Chondrocyte (in vitro differentiated cells): Measurements from ENCODE around the gene GRID2IP. TPM values are rescaled to one million over a fixed set of nuclear protein-coding genes. Genes with fewer than 3 reads are reported as not detected.
A peak's percentile ranks its signal among the peaks of the same experiment; 100 is the strongest.

ENCODE experiments used
- DNase-seq: peaks from one replicate; pipeline ENCODE4 v3.0.0; 2021; ENCODE audit warnings: mixed read lengths, low spot score
- H3K27ac Mint-ChIP-seq: one replicate; pipeline ENCODE4 v1.8.0; 2021; ENCODE audit warnings: mild to moderate bottlenecking, moderate library complexity, mixed read lengths; ENCODE audit not compliant: unreplicated experiment
- H3K27me3 Mint-ChIP-seq: 2 replicates; pipeline ENCODE4 v1.8.0; 2021; ENCODE audit warnings: low read depth, mixed read lengths
- H3K36me3 Mint-ChIP-seq: 2 replicates; pipeline ENCODE4 v1.8.0; 2021; ENCODE audit warnings: low read depth, mixed read lengths
- H3K4me1 Mint-ChIP-seq: 2 replicates; pipeline ENCODE4 v1.8.0; 2021; ENCODE audit warnings: low read depth, mild to moderate bottlenecking, mixed read lengths
- H3K4me3 Mint-ChIP-seq: one replicate; pipeline ENCODE4 v1.8.0; 2021; ENCODE audit warnings: mild to moderate bottlenecking, moderate library complexity, mixed read lengths; ENCODE audit not compliant: unreplicated experiment
- H3K9me3 Mint-ChIP-seq: 2 replicates; pipeline ENCODE4 v1.8.0; 2021; ENCODE audit warnings: low read depth, mixed read lengths
- total RNA-seq: library from RNA; stranded (reverse); gene quantifications from 3 replicates; pipeline ENCODE4 v1.2.1, GENCODE V29; 2021
- TF ChIP-seq, protein P1 (sequence below): fragments of 200-600 bp; sonication (generic); IDR thresholded peaks from 2 replicates; pipeline ENCODE4 v1.5.0; 2021; ENCODE audit warnings: antibody characterized with exemption, mild to moderate bottlenecking, moderate library complexity

Gene GRID2IP
- total RNA-seq, 1 donor from 2014 or later = 0.20 TPM

DNA sequence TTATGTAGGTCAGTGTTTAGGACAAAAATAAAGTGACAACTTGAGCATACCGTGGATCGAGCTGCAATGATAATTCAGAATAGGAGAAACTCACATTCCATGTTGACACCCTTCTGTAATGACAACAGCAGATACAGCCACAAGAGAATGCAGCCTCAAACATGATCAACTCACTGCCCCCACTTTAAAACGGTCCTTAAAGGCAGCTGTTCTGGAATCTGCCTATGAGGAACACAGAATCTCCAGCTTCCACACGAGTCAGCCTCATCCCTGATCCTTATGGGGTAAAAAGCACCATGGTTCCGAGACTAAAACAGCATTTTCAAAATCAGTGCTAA, 71.0 kb downstream of the GRID2IP start:
- DNase-seq = no peak
- TF ChIP-seq, protein P1, sequence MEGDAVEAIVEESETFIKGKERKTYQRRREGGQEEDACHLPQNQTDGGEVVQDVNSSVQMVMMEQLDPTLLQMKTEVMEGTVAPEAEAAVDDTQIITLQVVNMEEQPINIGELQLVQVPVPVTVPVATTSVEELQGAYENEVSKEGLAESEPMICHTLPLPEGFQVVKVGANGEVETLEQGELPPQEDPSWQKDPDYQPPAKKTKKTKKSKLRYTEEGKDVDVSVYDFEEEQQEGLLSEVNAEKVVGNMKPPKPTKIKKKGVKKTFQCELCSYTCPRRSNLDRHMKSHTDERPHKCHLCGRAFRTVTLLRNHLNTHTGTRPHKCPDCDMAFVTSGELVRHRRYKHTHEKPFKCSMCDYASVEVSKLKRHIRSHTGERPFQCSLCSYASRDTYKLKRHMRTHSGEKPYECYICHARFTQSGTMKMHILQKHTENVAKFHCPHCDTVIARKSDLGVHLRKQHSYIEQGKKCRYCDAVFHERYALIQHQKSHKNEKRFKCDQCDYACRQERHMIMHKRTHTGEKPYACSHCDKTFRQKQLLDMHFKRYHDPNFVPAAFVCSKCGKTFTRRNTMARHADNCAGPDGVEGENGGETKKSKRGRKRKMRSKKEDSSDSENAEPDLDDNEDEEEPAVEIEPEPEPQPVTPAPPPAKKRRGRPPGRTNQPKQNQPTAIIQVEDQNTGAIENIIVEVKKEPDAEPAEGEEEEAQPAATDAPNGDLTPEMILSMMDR = no peak
- peaks cover 4% of the 10 kb centered on the region for H3K9me3 Mint-ChIP-seq
- no peaks in the 10 kb centered on the region for H3K27me3 Mint-ChIP-seq
- H3K36me3 Mint-ChIP-seq = peaks cover 23% of the 10 kb centered on the region
- peak overlapping the region; percentile 96 for H3K4me3 Mint-ChIP-seq
- H3K27ac Mint-ChIP-seq = peak overlapping the region; percentile 89
- H3K4me1 Mint-ChIP-seq = peaks cover 80% of the 10 kb centered on the region

DNA sequence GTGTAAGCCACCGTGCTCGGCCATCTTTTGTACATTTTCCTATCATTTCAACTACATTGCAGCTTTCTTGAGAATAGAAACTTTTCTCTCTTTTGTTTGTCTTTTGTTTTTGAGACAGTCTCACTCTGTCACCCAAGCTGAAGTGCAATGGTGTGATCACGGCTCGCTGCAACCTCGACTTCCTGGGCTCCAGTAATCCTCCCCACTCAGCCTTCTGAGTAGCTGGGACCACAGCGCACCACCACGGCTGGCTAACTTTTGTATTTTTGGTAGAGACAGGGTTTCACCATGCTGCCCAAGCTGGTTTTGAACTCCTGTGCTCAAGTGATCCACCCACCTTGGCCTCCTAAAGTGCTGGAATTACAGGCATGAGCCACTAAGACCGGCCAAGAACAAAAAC, 72.2 kb downstream of the GRID2IP start:
- H3K36me3 Mint-ChIP-seq = peaks cover 23% of the 10 kb centered on the region
- H3K9me3 Mint-ChIP-seq = no peaks in the 10 kb centered on the region
- no peak overlapping the region for H3K4me3 Mint-ChIP-seq
- peak; percentile 32 for DNase-seq
- TF ChIP-seq, protein P1 = no peak
- H3K27ac Mint-ChIP-seq = peak overlapping the region; percentile 27
- peaks cover 85% of the 10 kb centered on the region for H3K4me1 Mint-ChIP-seq
- no peaks in the 10 kb centered on the region for H3K27me3 Mint-ChIP-seq

DNA sequence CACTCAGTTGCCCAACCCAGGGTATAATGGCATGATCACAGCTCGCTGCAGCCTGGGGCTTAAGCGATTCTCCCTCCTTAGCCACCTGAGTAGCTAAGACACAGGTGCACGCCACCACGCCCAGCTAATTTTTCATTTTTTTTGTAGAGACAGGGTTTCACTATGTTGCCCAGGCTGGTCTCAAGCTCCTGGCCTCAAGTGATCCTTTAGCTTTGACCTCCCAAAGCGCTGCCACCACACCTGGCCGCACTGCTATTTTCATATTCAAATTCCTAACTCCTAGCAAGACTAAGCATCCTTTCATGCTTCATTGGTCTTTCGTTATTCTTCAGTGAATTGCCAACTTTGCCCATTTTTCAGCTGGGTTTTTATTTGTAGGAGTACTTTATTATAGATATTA, 73.1 kb downstream of the GRID2IP start:
- DNase-seq = peak; percentile 41
- Mint-ChIP-seq H3K4me3 (no peak overlapping the region), H3K9me3 (no peaks in the 10 kb centered on the region), H3K4me1 (peaks cover 87% of the 10 kb centered on the region), H3K27me3 (no peaks in the 10 kb centered on the region), H3K27ac (no peak overlapping the region), H3K36me3 (peaks cover 25% of the 10 kb centered on the region)
- TF ChIP-seq, protein P1 = no peak

DNA sequence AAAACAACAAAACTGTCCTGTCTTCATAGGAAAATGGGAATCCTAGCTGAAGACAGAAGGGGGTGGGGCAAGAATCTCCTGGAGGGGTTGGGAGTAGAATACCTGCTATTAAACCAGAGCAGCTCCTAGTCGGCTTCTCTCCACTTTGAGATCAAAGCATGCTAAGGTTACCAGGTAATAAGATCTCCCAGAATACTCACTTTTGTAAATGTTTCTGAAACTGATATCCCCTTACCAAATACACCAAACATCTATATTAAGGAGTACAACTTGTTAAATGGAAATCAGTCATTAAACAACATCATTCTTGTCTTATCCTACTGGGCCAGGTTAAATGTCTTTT, 74.0 kb downstream of the GRID2IP start:
- no peak overlapping the region for H3K4me3 Mint-ChIP-seq
- DNase-seq = no peak
- peaks cover 83% of the 10 kb centered on the region for H3K4me1 Mint-ChIP-seq
- H3K9me3 Mint-ChIP-seq = no peaks in the 10 kb centered on the region
- H3K27ac Mint-ChIP-seq = peak overlapping the region; percentile 94
- peaks cover 21% of the 10 kb centered on the region for H3K36me3 Mint-ChIP-seq
- TF ChIP-seq, protein P1 = no peak
- H3K27me3 Mint-ChIP-seq = no peaks in the 10 kb centered on the region

DNA sequence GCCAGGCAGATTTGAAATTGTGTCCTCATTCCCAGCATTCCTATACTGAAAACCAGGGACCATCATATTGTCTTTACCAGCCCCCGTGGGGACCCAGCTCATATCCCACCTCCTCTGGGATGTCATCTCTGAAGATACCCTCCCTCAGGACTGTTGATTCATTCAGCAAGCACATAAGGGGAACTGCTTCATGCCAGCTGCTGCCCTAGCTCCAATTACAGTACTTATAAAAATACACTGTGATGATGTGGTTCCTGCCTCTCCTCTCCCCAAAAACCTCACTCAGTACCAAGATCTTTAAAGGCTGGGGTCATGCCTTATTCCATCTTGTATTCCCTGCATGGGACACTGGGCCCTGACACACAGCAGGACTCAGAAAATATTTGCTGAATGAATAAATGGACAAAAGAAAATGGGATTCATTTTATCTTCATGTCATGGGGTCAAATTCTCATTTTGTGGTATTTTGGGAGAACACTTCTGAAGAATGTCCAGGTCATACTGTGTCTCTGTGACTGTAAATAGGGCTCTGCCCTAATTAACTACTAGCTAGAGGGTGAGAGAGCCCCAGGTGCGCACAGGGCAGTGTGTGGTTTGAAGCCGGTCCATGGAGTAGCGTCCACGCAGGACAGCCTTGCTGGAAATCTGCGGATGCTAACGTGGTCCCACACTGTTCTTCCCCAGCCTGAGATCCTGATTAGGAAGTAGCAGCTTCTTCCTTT, 74.5 kb downstream of the GRID2IP start:
- Mint-ChIP-seq H3K36me3 (peaks cover 24% of the 10 kb centered on the region), H3K9me3 (no peaks in the 10 kb centered on the region), H3K4me3 (no peak overlapping the region), H3K27ac (peak overlapping the region; percentile 94), H3K27me3 (no peaks in the 10 kb centered on the region), H3K4me1 (peaks cover 78% of the 10 kb centered on the region)
- TF ChIP-seq, protein P1 = no peak
- peak; percentile 50 for DNase-seq
